Measurements from ENCODE around the gene UBE3C. TPM values are rescaled to one million over a fixed set of nuclear protein-coding genes. Genes with fewer than 3 reads are reported as not detected.

The UBE3C gene
- total RNA-seq, 1 donor from 2014 or later, result 54.2 TPM

GRCh38 chr7:157177983-157178381 lies 39.3 kb downstream of the UBE3C start:
- peaks cover 25% of the 10 kb centered on the region for H3K36me3 Mint-ChIP-seq (ENCODE audit: low read depth, unreplicated experiment)
- H3K27me3 Mint-ChIP-seq (ENCODE audit: unreplicated experiment), result no peaks in the 10 kb centered on the region
- H3K27ac Mint-ChIP-seq (ENCODE audit: unreplicated experiment), result no peak overlapping the region
- no peaks in the 10 kb centered on the region for H3K9me3 Mint-ChIP-seq (ENCODE audit: unreplicated experiment)
- TF ChIP-seq CTCF (IDR thresholded peaks at IDR 0.05; ENCODE audit: unreplicated experiment), result no peak
- no peaks in the 10 kb centered on the region for H3K4me1 Mint-ChIP-seq (ENCODE audit: unreplicated experiment)
- H3K4me3 Mint-ChIP-seq (ENCODE audit: unreplicated experiment), result no peak overlapping the region
- no peak for DNase-seq (ENCODE audit: low spot score)

DNA sequence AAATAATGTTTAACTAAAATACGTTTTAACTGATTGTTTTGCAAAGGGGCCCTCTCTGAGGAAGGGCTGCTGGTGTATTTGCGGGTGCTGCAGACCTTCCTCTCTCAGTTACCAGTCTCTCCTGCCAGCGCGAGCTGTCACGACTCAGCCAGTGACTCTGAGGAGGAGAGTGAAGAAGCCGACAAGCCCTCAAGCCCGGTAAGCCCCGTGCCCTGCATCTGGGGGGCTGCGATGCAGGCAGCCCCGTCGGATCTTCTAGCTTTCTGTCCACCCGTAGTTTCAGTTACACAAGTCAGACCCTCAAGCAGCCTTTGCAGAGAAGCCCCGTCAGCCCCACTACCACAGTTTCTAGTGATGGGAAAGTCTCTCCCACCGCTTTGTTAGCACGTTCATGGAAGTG lies 45.1 kb downstream of the UBE3C start:
- Mint-ChIP-seq H3K4me1 (ENCODE audit: unreplicated experiment) (peaks cover 9% of the 10 kb centered on the region), H3K36me3 (ENCODE audit: low read depth, unreplicated experiment) (peaks cover 27% of the 10 kb centered on the region), H3K27me3 (ENCODE audit: unreplicated experiment) (no peaks in the 10 kb centered on the region), H3K27ac (ENCODE audit: unreplicated experiment) (no peak overlapping the region), H3K9me3 (ENCODE audit: unreplicated experiment) (no peaks in the 10 kb centered on the region), H3K4me3 (ENCODE audit: unreplicated experiment) (no peak overlapping the region)
- TF ChIP-seq CTCF (IDR thresholded peaks at IDR 0.05; ENCODE audit: unreplicated experiment), result no peak
- DNase-seq (ENCODE audit: low spot score), result no peak

DNA sequence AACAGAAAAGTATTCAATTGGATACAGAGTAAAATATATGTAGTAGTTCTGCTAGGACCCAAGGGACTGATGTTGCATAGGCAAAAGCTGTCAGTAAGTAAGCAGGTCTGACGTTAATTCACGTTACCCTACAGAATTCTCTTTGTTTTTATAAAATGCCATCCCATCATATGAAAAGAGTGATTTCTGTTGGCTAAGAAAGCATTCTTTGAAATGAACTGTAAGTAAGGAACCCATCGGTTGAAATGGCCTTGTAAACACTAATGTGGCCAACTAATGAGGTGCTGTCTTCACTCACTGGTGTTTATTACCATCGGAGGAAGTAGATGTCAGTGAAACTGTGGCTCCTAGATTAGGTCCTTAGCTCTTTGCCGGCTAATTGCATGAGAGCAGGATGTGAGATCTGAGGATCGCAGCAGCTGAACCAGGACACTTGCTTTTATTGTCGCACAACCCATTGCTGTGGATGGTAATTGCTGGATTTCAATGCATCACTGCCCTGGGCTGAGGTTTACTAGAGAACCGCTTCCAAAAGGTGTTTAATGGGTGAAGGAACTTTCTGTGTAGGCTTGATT lies 49.5 kb downstream of the UBE3C start:
- no peak for DNase-seq (ENCODE audit: low spot score)
- Mint-ChIP-seq H3K27me3 (ENCODE audit: unreplicated experiment) (peaks cover 4% of the 10 kb centered on the region), H3K4me1 (ENCODE audit: unreplicated experiment) (peaks cover 18% of the 10 kb centered on the region), H3K27ac (ENCODE audit: unreplicated experiment) (peak overlapping the region; percentile 52), H3K36me3 (ENCODE audit: low read depth, unreplicated experiment) (peaks cover 25% of the 10 kb centered on the region), H3K4me3 (ENCODE audit: unreplicated experiment) (no peak overlapping the region), H3K9me3 (ENCODE audit: unreplicated experiment) (no peaks in the 10 kb centered on the region)
- TF ChIP-seq CTCF (IDR thresholded peaks at IDR 0.05; ENCODE audit: unreplicated experiment), result no peak

DNA sequence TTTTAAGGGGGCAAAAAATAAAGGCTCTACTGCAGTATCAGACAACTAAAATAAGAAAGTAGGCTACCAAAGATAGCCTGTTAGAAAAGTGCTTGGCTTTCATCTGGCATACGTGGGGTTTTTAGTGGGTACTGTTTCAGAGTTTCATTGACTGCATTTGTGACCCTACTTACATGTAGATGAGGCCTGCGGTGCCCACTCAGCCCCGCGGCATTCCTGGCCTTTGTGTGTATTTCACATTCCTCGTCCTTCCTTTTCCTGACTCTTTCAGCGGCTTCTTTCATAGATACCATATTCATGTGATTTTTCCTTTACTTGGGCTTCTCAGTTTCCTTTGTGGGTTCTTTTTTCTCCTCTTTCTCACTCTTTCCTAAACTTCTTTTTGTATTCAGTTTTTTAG lies 50.7 kb downstream of the UBE3C start:
- Mint-ChIP-seq H3K27ac (ENCODE audit: unreplicated experiment) (peak overlapping the region; percentile 96), H3K4me1 (ENCODE audit: unreplicated experiment) (peaks cover 18% of the 10 kb centered on the region), H3K36me3 (ENCODE audit: low read depth, unreplicated experiment) (peaks cover 27% of the 10 kb centered on the region)

More for the DNA sequence above, 50.7 kb downstream of the UBE3C start:
- H3K9me3 Mint-ChIP-seq (ENCODE audit: unreplicated experiment), result no peaks in the 10 kb centered on the region
- peak; percentile 38 for DNase-seq (ENCODE audit: low spot score)
- peak overlapping the region; percentile 1 for H3K4me3 Mint-ChIP-seq (ENCODE audit: unreplicated experiment)
- peaks cover 4% of the 10 kb centered on the region for H3K27me3 Mint-ChIP-seq (ENCODE audit: unreplicated experiment)
- no peak for TF ChIP-seq CTCF (IDR thresholded peaks at IDR 0.05; ENCODE audit: unreplicated experiment)
